Neural progenitor cell (in vitro differentiated cells): ENCODE measurements around the gene ODAD4. TPM values are rescaled to one million over a fixed set of nuclear protein-coding genes. Genes with fewer than 3 reads are reported as not detected.

ENCODE experiments used
- DNase-seq: peaks from one replicate; pipeline ENCODE4 v3.0.0-alpha.2; 2016; ENCODE audit warnings: low spot score
- H2AFZ ChIP-seq: fragments of 200-600 bp; sonication (generic); replicated peaks from 2 replicates; pipeline ENCODE4 v1.6.1; 2016; ENCODE audit warnings: antibody characterized with exemption
- H3F3A ChIP-seq: fragments of 200-600 bp; sonication (generic); 2 replicates; pipeline ENCODE4 v1.6.1; 2016; ENCODE audit warnings: antibody characterized with exemption, low read depth
- H3K27ac ChIP-seq: fragments of 200-600 bp; sonication (generic); 2 replicates; pipeline ENCODE4 v1.5.1; 2016; ENCODE audit warnings: mild to moderate bottlenecking
- H3K27me3 ChIP-seq: fragments of 200-600 bp; sonication (generic); 2 replicates; pipeline ENCODE4 v1.6.1; 2016; ENCODE audit warnings: mild to moderate bottlenecking, moderate library complexity
- H3K36me3 ChIP-seq: fragments of 200-600 bp; sonication (generic); 2 replicates; pipeline ENCODE4 v1.5.1; 2016
- H3K4me1 ChIP-seq: fragments of 200-600 bp; sonication (generic); 2 replicates; pipeline ENCODE4 v1.6.1; 2016; ENCODE audit warnings: mixed run types
- H3K4me2 ChIP-seq: fragments of 200-600 bp; sonication (generic); 2 replicates; pipeline ENCODE4 v1.6.1; 2016
- H3K4me3 ChIP-seq: fragments of 200-600 bp; sonication (generic); 2 replicates; pipeline ENCODE4 v1.5.1; 2016
- H3K79me2 ChIP-seq: fragments of 200-600 bp; sonication (generic); 2 replicates; pipeline ENCODE4 v1.6.1; 2016; ENCODE audit warnings: low read depth
- H3K9ac ChIP-seq: fragments of 200-600 bp; sonication (generic); 2 replicates; pipeline ENCODE4 v1.6.1; 2016
- H3K9me3 ChIP-seq: fragments of 200-600 bp; sonication (generic); 2 replicates; pipeline ENCODE4 v1.5.1; 2016; ENCODE audit warnings: low read depth
- H4K20me1 ChIP-seq: fragments of 200-600 bp; sonication (generic); 2 replicates; pipeline ENCODE4 v1.6.1; 2016; ENCODE audit warnings: low read depth
- H3K27ac Mint-ChIP-seq: 3 replicates; pipeline ENCODE4 v1.8.0; 2021; ENCODE audit warnings: mixed read lengths
- H3K27me3 Mint-ChIP-seq: 2 replicates; pipeline ENCODE4 v1.8.0; 2022; ENCODE audit warnings: low read depth, mild to moderate bottlenecking, inconsistent platforms, moderate library complexity, mixed read lengths; ENCODE audit not compliant: insufficient read depth
- H3K36me3 Mint-ChIP-seq: 3 replicates; pipeline ENCODE4 v1.8.0; 2021; ENCODE audit warnings: mixed read lengths
- H3K4me1 Mint-ChIP-seq: 3 replicates; pipeline ENCODE4 v1.8.0; 2021; ENCODE audit warnings: mixed read lengths
- H3K4me3 Mint-ChIP-seq: 3 replicates; pipeline ENCODE4 v1.8.0; 2021; ENCODE audit warnings: mild to moderate bottlenecking, moderate library complexity, mixed read lengths
- H3K9me3 Mint-ChIP-seq: 3 replicates; pipeline ENCODE4 v1.8.0; 2020; ENCODE audit warnings: mixed read lengths
- EZH2 ChIP-seq: fragments of 200-600 bp; sonication (generic); IDR thresholded peaks from 2 replicates; pipeline ENCODE4 v1.6.1; 2017; ENCODE audit warnings: antibody characterized with exemption, mild to moderate bottlenecking, moderate library complexity
- EZH2phosphoT487 ChIP-seq: fragments of 200-600 bp; sonication (generic); IDR thresholded peaks from 2 replicates; pipeline ENCODE4 v1.6.1; 2017; ENCODE audit warnings: antibody characterized with exemption
- total RNA-seq: library from RNA; depleted of rRNA; stranded (reverse); fragments of >200 nt; gene quantifications from 2 replicates; pipeline ENCODE4 v1.2.3, GENCODE V29; 2015; ENCODE audit warnings: low replicate concordance
- TF ChIP-seq, protein P1 (sequence below): fragments of 200-600 bp; sonication (generic); IDR thresholded peaks from 2 replicates; pipeline ENCODE4 v1.5.1; 2017; ENCODE audit warnings: antibody characterized with exemption, mild to moderate bottlenecking

ODAD4 gene
- total RNA-seq, 1 donor from 2014 or later, result 4.1 TPM

DNA sequence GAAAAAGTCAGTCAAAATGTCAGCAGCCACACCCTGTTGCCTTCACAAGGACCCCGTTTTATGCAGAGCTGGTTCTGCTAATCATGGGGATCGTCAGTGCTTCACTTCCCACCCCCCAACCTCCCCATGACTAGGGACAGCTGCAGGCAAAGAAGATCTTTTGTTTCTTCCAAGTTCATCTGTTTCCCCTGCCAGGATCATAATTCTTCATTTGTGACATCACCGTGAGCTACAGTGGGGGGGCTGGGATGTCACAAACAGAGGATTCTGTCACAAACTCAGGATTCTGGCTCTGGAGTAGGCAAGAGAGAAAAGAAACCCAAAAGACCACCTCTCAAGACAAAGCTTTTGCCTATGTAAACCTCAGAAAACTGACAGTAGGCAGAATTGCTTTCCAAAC is 62.2 kb downstream of the ODAD4 start:
- H3K27ac ChIP-seq, result no peak overlapping the region
- peaks cover 36% of the 10 kb centered on the region for H3K36me3 Mint-ChIP-seq
- H3K27me3 ChIP-seq, result no peaks in the 10 kb centered on the region

GRCh38 chr17:41996855-41997164 is 66.4 kb downstream of the ODAD4 start:
- H2AFZ ChIP-seq, result no peak overlapping the region
- peaks cover 37% of the 10 kb centered on the region for H3K36me3 Mint-ChIP-seq
- no peak overlapping the region for H3K27ac Mint-ChIP-seq

More for the DNA sequence above, 62.2 kb downstream of the ODAD4 start:
- H3K4me2 ChIP-seq, result no peak overlapping the region
- no peaks in the 10 kb centered on the region for H3K79me2 ChIP-seq
- no peak overlapping the region for H2AFZ ChIP-seq
- Mint-ChIP-seq H3K4me3 (no peak overlapping the region), H3K27ac (no peak overlapping the region), H3K27me3 (no peaks in the 10 kb centered on the region), H3K4me1 (no peaks in the 10 kb centered on the region), H3K9me3 (no peaks in the 10 kb centered on the region)
- TF ChIP-seq, protein P1, sequence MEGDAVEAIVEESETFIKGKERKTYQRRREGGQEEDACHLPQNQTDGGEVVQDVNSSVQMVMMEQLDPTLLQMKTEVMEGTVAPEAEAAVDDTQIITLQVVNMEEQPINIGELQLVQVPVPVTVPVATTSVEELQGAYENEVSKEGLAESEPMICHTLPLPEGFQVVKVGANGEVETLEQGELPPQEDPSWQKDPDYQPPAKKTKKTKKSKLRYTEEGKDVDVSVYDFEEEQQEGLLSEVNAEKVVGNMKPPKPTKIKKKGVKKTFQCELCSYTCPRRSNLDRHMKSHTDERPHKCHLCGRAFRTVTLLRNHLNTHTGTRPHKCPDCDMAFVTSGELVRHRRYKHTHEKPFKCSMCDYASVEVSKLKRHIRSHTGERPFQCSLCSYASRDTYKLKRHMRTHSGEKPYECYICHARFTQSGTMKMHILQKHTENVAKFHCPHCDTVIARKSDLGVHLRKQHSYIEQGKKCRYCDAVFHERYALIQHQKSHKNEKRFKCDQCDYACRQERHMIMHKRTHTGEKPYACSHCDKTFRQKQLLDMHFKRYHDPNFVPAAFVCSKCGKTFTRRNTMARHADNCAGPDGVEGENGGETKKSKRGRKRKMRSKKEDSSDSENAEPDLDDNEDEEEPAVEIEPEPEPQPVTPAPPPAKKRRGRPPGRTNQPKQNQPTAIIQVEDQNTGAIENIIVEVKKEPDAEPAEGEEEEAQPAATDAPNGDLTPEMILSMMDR, result no peak
- TF ChIP-seq EZH2phosphoT487, result no peak
- TF ChIP-seq EZH2, result no peak
- H4K20me1 ChIP-seq, result peaks cover 2% of the 10 kb centered on the region
- H3K4me3 ChIP-seq, result no peak overlapping the region
- no peaks in the 10 kb centered on the region for H3K4me1 ChIP-seq
- H3F3A ChIP-seq, result no peaks in the 10 kb centered on the region
- peaks cover 11% of the 10 kb centered on the region for H3K36me3 ChIP-seq
- H3K9ac ChIP-seq, result no peak overlapping the region
- no peaks in the 10 kb centered on the region for H3K9me3 ChIP-seq
- no peak for DNase-seq

DNA sequence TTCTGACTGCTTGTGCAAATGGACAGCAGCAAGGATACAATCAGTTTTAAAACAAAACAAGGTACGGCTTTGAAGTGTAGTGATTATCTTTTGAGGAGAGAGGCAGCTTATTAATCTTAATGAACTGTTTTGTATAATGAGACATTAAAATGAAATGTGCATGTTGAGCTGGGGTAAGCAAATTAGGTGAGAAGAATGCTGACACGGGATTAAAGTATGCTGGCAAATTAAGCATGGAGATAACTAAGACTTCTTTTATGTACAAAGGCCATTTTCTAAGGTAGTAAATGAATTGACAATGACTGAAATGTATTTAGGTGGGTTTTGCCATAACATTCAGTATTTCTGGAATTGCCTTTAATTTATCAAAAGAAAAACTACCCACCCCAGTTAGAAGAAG is 68.1 kb downstream of the ODAD4 start:
- H3K36me3 ChIP-seq, result peaks cover 1% of the 10 kb centered on the region
- TF ChIP-seq, protein P1, result no peak
- no peak for TF ChIP-seq EZH2
- no peak for TF ChIP-seq EZH2phosphoT487

More at GRCh38 chr17:41996855-41997164, 66.4 kb downstream of the ODAD4 start:
- H3K4me1 Mint-ChIP-seq, result no peaks in the 10 kb centered on the region
- no peak for TF ChIP-seq EZH2phosphoT487
- TF ChIP-seq, protein P1, result no peak
- no peak for TF ChIP-seq EZH2
- no peak overlapping the region for H3K4me2 ChIP-seq
- H3K9me3 Mint-ChIP-seq, result no peaks in the 10 kb centered on the region
- H3K4me3 Mint-ChIP-seq, result no peak overlapping the region
- no peaks in the 10 kb centered on the region for H3K9me3 ChIP-seq
- no peak for DNase-seq
- H3K27ac ChIP-seq, result no peak overlapping the region
- peaks cover 3% of the 10 kb centered on the region for H3K36me3 ChIP-seq
- H4K20me1 ChIP-seq, result peaks cover 10% of the 10 kb centered on the region
- no peaks in the 10 kb centered on the region for H3K4me1 ChIP-seq
- H3F3A ChIP-seq, result no peaks in the 10 kb centered on the region
- H3K27me3 ChIP-seq, result no peaks in the 10 kb centered on the region
- H3K4me3 ChIP-seq, result no peak overlapping the region
- H3K9ac ChIP-seq, result no peak overlapping the region
- H3K27me3 Mint-ChIP-seq, result no peaks in the 10 kb centered on the region
- H3K79me2 ChIP-seq, result peaks cover 12% of the 10 kb centered on the region

More for the DNA sequence above, 68.1 kb downstream of the ODAD4 start:
- no peak overlapping the region for H3K4me2 ChIP-seq
- H3K9ac ChIP-seq, result no peak overlapping the region
- H3K27ac ChIP-seq, result no peak overlapping the region
- H3K27ac Mint-ChIP-seq, result no peak overlapping the region
- no peak overlapping the region for H2AFZ ChIP-seq
- H3K27me3 ChIP-seq, result no peaks in the 10 kb centered on the region
- no peaks in the 10 kb centered on the region for H3K9me3 Mint-ChIP-seq
- no peaks in the 10 kb centered on the region for H3F3A ChIP-seq
- H3K4me3 ChIP-seq, result no peak overlapping the region
- no peak overlapping the region for H3K4me3 Mint-ChIP-seq
- no peaks in the 10 kb centered on the region for H3K4me1 ChIP-seq
- no peaks in the 10 kb centered on the region for H3K4me1 Mint-ChIP-seq
- no peaks in the 10 kb centered on the region for H3K27me3 Mint-ChIP-seq
- peaks cover 21% of the 10 kb centered on the region for H4K20me1 ChIP-seq
- H3K36me3 Mint-ChIP-seq, result peaks cover 29% of the 10 kb centered on the region
- peaks cover 29% of the 10 kb centered on the region for H3K79me2 ChIP-seq
- H3K9me3 ChIP-seq, result no peaks in the 10 kb centered on the region
- DNase-seq, result no peak
